B cell (primary cell): Measurements from ENCODE around the gene RAD51B. TPM values are rescaled to one million over a fixed set of nuclear protein-coding genes. Genes with fewer than 3 reads are reported as not detected.

ENCODE experiments used
- ATAC-seq: fragments of 200-7000 bp; cut with Tn5 transposase; one replicate; pipeline ENCODE4 v1.10.0; 2021; ENCODE audit warnings: low read depth, mild to moderate bottlenecking, moderate number of reproducible peaks, moderate library complexity
- CTCF ChIA-PET: fragments of 350-600 bp; sonication (Branson Sonifier 250); formaldehyde crosslinking; loops from one replicate; lab custom pipeline; 2021; ENCODE audit warnings: antibody characterized with exemption, inconsistent platforms; lab: Charles Lee
- POLR2A ChIA-PET: fragments of 350-600 bp; sonication (Branson Sonifier 250); formaldehyde crosslinking; loops from one replicate; lab custom pipeline; 2021; ENCODE audit warnings: antibody characterized with exemption; lab: Charles Lee
- DNase-seq: peaks from one replicate; pipeline ENCODE4 v3.0.0; 2013
- H2AFZ ChIP-seq: 2 replicates; pipeline ENCODE4 v1.6.1; 2012; ENCODE audit warnings: mild to moderate bottlenecking, low read depth, low read length; ENCODE audit not compliant: insufficient read depth, poor library complexity, severe bottlenecking
- H3K27ac ChIP-seq, 2 donors: 1 replicate in 1 of 2; 2 replicates in 1 of 2; pipeline ENCODE4 v1.5.1; 2012 to 2013; ENCODE audit warnings: low read length in 2 of 2, mild to moderate bottlenecking in 2 of 2, moderate library complexity in 1 of 2
- H3K27me3 ChIP-seq, 4 experiments: fragments of 200-600 bp in 1 of 4; sonication (generic) in 1 of 4; replicated peaks in 1 of 4; 1 replicate in 2 of 4; 2 replicates in 2 of 4; pipeline versions ENCODE4 v1.6.1 to v1.7.0; 2013 to 2016; ENCODE audit warnings: low read length in 3 of 4, mild to moderate bottlenecking in 2 of 4, mixed read lengths in 1 of 4, moderate library complexity in 1 of 4; ENCODE audit not compliant: insufficient read depth in 4 of 4, control insufficient read depth in 3 of 4; ENCODE audit errors: control extremely low read depth in 1 of 4
- H3K36me3 ChIP-seq, 2 experiments: replicated peaks in 1 of 2; 1 replicate in 1 of 2; 2 replicates in 1 of 2; pipeline versions ENCODE4 v1.6.1 to v1.7.1; 2013; ENCODE audit warnings: low read length in 1 of 2; ENCODE audit not compliant: insufficient read depth in 2 of 2, control insufficient read depth in 1 of 2; ENCODE audit errors: control extremely low read depth in 1 of 2, extremely low read depth in 1 of 2
- H3K4me1 ChIP-seq, 2 donors: fragments of 200-600 bp in 1 of 2; sonication (generic) in 1 of 2; 1 replicate in 1 of 2; 2 replicates in 1 of 2; pipeline versions ENCODE4 v1.5.1 to v1.6.1; 2013 to 2017; ENCODE audit warnings: low read length in 2 of 2; ENCODE audit not compliant: control insufficient read depth in 2 of 2, insufficient read depth in 2 of 2
- H3K4me2 ChIP-seq: replicated peaks from 2 replicates; pipeline ENCODE3; 2012; ENCODE audit warnings: mild to moderate bottlenecking, low read depth, low read length; ENCODE audit not compliant: poor library complexity, severe bottlenecking
- H3K4me3 ChIP-seq, 5 experiments: fragments of 200-600 bp in 1 of 5; sonication (generic) in 1 of 5; 1 replicate in 3 of 5; 2 replicates in 2 of 5; pipeline versions ENCODE4 v1.5.1 to v1.7.0; 2011 to 2016; ENCODE audit warnings: low read length in 4 of 5, mild to moderate bottlenecking in 4 of 5, low read depth in 2 of 5, control low read depth in 1 of 5, moderate library complexity in 1 of 5; ENCODE audit not compliant: insufficient read depth in 1 of 5; ENCODE audit errors: control extremely low read depth in 1 of 5, extremely low read depth in 1 of 5
- H3K79me2 ChIP-seq: fragments of 200-600 bp; sonication (generic); one replicate; pipeline ENCODE4 v1.6.0; 2016; ENCODE audit warnings: low read length; ENCODE audit not compliant: control insufficient read depth, insufficient read depth
- H3K9ac ChIP-seq: fragments of 200-600 bp; sonication (generic); 2 replicates; pipeline ENCODE4 v1.6.1; 2017; ENCODE audit warnings: mild to moderate bottlenecking, low read length, moderate library complexity
- H3K9me3 ChIP-seq, 3 donors: one replicate each; pipeline versions ENCODE4 v1.6.1 to v1.7.1; 2013; ENCODE audit warnings: low read length in 2 of 3; ENCODE audit not compliant: control insufficient read depth in 2 of 3, insufficient read depth in 1 of 3; ENCODE audit errors: control extremely low read depth in 1 of 3
- H4K20me1 ChIP-seq: 2 replicates; pipeline ENCODE4 v1.6.0; 2012; ENCODE audit warnings: mild to moderate bottlenecking, low read length; ENCODE audit not compliant: insufficient read depth, control insufficient read depth, poor library complexity, severe bottlenecking
- H3K27ac Mint-ChIP-seq: one replicate; pipeline ENCODE4 v1.8.0; 2021; ENCODE audit warnings: mixed read lengths
- H3K27me3 Mint-ChIP-seq: one replicate; pipeline ENCODE4 v1.8.0; 2021; ENCODE audit warnings: mixed read lengths
- H3K4me1 Mint-ChIP-seq: one replicate; pipeline ENCODE4 v1.8.0; 2021; ENCODE audit warnings: mixed read lengths
- H3K4me3 Mint-ChIP-seq: one replicate; pipeline ENCODE4 v1.8.0; 2021; ENCODE audit warnings: mixed read lengths
- H3K9me3 Mint-ChIP-seq: one replicate; pipeline ENCODE4 v1.8.0; 2022; ENCODE audit warnings: mixed read lengths; ENCODE audit not compliant: insufficient read depth
- EZH2 ChIP-seq: IDR thresholded peaks from 2 replicates; pipeline ENCODE4 v1.6.1; 2012; ENCODE audit warnings: borderline replicate concordance, low read depth, mild to moderate bottlenecking, moderate library complexity, low read length; ENCODE audit not compliant: insufficient read depth, poor library complexity, severe bottlenecking
- WGBS: methylation state at CpG from one replicate; pipeline ENCODE4 v1.1.5; 2013; ENCODE audit warnings: missing lambda C conversion rate; ENCODE audit not compliant: insufficient coverage; 5-methylcytosine and 5-hydroxymethylcytosine counted together
- intact Hi-C: fragments of 100-400 bp; cut with micrococcal nuclease; formaldehyde crosslinking; loops from one replicate; pipeline ENCODE4 v1.10.0; 2022
- polyA plus RNA-seq: library from polyadenylated mRNA; depleted of rRNA; stranded (reverse); fragments of >200 nt; gene quantifications from 2 replicates; pipeline ENCODE4 v1.2.3, GENCODE V29; 2012
- total RNA-seq, 2 donors: library from RNA; stranded (reverse); fragments of 120-200 nt in 1 of 2; gene quantifications; 1 replicate in 1 of 2; 2 replicates in 1 of 2; pipeline versions ENCODE4 v1.2.3 to v1.2.4, GENCODE V29; 2013 to 2022
- TF ChIP-seq, protein P1 (sequence below): fragments of 200-600 bp; IDR thresholded peaks from one replicate; pipeline ENCODE4 v1.8.0; 2022; ENCODE audit warnings: antibody characterized with exemption, mild to moderate bottlenecking

RAD51B gene
- total and polyA plus RNA-seq, 2 donors (not counting 1 experiment from before 2014, with no cell fraction given): 6.5 to 60.6 TPM

DNA sequence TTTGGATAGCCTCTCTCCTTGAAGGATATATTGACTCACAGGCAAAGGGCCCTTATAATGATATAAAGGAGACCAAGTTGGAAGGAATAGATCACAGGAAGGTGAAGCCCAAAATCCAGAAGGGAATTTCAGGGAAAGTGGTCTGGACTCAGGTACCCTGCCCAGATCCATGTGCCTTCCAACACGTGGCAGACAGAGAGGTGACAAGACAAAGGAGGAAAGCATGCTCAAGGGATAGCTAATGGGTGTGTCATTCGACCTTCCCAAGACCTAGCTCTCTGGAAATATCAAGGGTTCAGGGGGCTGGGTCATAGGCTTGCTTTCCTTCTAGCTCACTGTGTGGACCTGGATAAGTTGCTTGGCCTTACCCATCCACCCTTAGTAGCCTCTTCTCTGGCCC lies 759.0 kb downstream of the RAD51B start:
- H3K4me1 Mint-ChIP-seq: peaks cover 1% of the 10 kb centered on the region
- 86% methylated on average over 2 of the region's 2 CpGs for WGBS
- H3K4me2 ChIP-seq: no peak overlapping the region

DNA sequence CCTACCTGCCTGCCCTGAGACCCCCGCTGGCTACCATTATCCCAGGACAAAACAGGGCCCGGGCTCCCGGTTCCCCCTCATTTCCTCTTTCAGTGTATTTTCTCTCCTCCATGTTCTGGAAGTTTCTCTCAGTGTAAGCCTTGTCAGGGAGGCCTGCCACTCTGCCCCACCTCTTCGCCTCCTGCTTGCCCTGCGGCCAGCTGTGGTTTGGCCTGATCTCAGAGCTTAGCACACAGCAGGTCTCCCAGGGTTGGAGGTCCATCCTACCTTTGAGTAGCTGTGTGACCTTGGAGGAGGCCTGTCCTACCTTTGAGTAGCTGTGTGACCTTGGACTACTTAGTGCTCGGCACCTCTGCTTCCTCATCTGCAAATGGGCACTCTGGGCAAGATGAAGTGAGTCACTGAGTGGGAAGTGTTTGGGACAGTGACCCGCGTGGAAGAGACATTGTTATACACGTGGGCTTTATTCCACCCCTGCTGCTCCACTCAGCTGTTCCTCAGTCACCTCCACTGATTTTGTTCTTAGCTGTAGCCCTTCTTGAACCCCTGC lies 760.6 kb downstream of the RAD51B start:
- 96% methylated on average over 7 of the region's 9 CpGs for WGBS
- no peak overlapping the region for H3K27ac ChIP-seq
- ATAC-seq (no peak), DNase-seq (no peak)
- Mint-ChIP-seq H3K27me3 (no peaks in the 10 kb centered on the region), H3K4me3 (no peak overlapping the region), H3K9me3 (no peaks in the 10 kb centered on the region), H3K4me1 (peaks cover 1% of the 10 kb centered on the region), H3K27ac (no peak overlapping the region)
- TF ChIP-seq, protein P1, sequence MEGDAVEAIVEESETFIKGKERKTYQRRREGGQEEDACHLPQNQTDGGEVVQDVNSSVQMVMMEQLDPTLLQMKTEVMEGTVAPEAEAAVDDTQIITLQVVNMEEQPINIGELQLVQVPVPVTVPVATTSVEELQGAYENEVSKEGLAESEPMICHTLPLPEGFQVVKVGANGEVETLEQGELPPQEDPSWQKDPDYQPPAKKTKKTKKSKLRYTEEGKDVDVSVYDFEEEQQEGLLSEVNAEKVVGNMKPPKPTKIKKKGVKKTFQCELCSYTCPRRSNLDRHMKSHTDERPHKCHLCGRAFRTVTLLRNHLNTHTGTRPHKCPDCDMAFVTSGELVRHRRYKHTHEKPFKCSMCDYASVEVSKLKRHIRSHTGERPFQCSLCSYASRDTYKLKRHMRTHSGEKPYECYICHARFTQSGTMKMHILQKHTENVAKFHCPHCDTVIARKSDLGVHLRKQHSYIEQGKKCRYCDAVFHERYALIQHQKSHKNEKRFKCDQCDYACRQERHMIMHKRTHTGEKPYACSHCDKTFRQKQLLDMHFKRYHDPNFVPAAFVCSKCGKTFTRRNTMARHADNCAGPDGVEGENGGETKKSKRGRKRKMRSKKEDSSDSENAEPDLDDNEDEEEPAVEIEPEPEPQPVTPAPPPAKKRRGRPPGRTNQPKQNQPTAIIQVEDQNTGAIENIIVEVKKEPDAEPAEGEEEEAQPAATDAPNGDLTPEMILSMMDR: no peak
- no peak for TF ChIP-seq EZH2
- H3K9me3 ChIP-seq: peaks cover 0 to 3% (median 0%) of the 10 kb centered on the region in 3 donors
- H3K36me3 ChIP-seq: no peaks in the 10 kb centered on the region
- H3K4me2 ChIP-seq: no peak overlapping the region
- no peak overlapping the region for H3K4me3 ChIP-seq
- no peaks in the 10 kb centered on the region for H4K20me1 ChIP-seq
- no peak overlapping the region for H2AFZ ChIP-seq
- no peaks in the 10 kb centered on the region for H3K79me2 ChIP-seq
- CTCF ChIA-PET: no interaction called here
- H3K4me1 ChIP-seq: no peaks in the 10 kb centered on the region
- intact Hi-C loops: no loop called here
- no peaks in the 10 kb centered on the region for H3K27me3 ChIP-seq
- no peak overlapping the region for H3K9ac ChIP-seq
- POLR2A ChIA-PET: no interaction called here

More for the DNA sequence above, 759.0 kb downstream of the RAD51B start:
- Mint-ChIP-seq H3K27ac (no peak overlapping the region), H3K9me3 (no peaks in the 10 kb centered on the region), H3K27me3 (no peaks in the 10 kb centered on the region), H3K4me3 (no peak overlapping the region)
- no peak overlapping the region for H3K9ac ChIP-seq
- no peaks in the 10 kb centered on the region for H3K4me1 ChIP-seq
- no peaks in the 10 kb centered on the region for H4K20me1 ChIP-seq
- ATAC-seq: no peak
- H3K9me3 ChIP-seq: peaks cover 0 to 3% (median 0%) of the 10 kb centered on the region in 3 donors
- no peak overlapping the region for H3K27ac ChIP-seq
- POLR2A ChIA-PET: no interaction called here
- intact Hi-C loops: no loop called here
- no peak overlapping the region for H3K4me3 ChIP-seq
- no peaks in the 10 kb centered on the region for H3K36me3 ChIP-seq
- H2AFZ ChIP-seq: no peak overlapping the region
- DNase-seq: no peak
- no peak for TF ChIP-seq EZH2
- TF ChIP-seq, protein P1: no peak
- CTCF ChIA-PET: interaction anchor here (1.0 kb wide), 1 partner anchor 162 kb away, joined by 3 read pairs; no protein-coding TSS in a partner anchor
- H3K79me2 ChIP-seq: no peaks in the 10 kb centered on the region
- no peaks in the 10 kb centered on the region for H3K27me3 ChIP-seq
